ENCODE measurements around the gene CPLX3.

DNA sequence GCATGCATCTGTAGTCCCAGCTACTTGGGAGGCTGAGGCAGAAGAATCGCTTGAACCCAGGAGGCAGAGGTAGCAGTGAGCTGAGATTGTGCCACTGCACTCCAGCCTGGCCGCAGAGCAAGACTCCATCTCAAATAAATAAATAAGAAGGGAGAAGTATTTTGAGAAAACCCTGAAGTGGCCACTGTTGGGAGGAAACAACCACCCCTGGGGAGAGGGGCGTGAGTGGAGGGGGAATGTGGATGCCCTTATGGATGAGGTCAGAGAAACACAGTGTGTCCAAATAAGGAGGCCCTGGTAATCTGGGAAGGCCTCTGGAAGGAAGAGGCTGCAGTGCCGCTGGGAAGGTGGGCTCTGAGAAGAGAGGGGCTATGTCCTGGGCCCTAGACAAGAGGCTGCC lies 4.2 kb upstream of the CPLX3 start:
- TF ChIP-seq EP300 (IDR thresholded peaks at IDR 0.05) = no peak
- no peak for TF ChIP-seq POLR2A (IDR thresholded peaks at IDR 0.05; ENCODE audit: low read depth)

Data from esophagus muscularis mucosa (tissue), 2 donors.